Fibroblast of skin of right quadriceps (primary cell): Measurements from ENCODE around the gene RBMS3.
"Not testable (repeated sequence)": the region's sequence is repeated elsewhere in the genome, so short reads cannot be mapped to it uniquely, and the experiment has no call there.

Experiments used
- DNase-seq: peaks from one replicate; pipeline ENCODE4 v3.0.0-alpha.2; 2013

Gene RBMS3

GRCh38 chr3:29757054-29757777, 476.3 kb downstream of the RBMS3 start:
- peak; percentile 61 for DNase-seq

DNA sequence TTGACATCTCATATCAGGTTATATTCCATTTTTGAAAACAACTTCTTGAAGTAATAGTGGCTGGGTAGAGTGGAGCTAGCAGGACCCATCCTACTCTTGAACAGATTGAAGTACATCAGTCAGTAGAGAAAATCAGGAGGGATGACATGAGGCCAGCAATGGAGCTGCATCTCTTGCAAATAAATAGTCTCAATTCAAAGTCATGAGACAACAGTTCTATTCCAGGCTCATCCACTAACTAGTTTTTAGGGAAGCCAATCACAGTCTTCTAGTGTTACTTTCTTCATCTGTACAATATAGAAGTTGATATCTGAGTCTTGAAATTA, 477.2 kb downstream of the RBMS3 start:
- no peak for DNase-seq

- peak; percentile 91 for DNase-seq
Measured at GRCh38 chr3:29758434-29759322, 477.8 kb downstream of the RBMS3 start.

DNA sequence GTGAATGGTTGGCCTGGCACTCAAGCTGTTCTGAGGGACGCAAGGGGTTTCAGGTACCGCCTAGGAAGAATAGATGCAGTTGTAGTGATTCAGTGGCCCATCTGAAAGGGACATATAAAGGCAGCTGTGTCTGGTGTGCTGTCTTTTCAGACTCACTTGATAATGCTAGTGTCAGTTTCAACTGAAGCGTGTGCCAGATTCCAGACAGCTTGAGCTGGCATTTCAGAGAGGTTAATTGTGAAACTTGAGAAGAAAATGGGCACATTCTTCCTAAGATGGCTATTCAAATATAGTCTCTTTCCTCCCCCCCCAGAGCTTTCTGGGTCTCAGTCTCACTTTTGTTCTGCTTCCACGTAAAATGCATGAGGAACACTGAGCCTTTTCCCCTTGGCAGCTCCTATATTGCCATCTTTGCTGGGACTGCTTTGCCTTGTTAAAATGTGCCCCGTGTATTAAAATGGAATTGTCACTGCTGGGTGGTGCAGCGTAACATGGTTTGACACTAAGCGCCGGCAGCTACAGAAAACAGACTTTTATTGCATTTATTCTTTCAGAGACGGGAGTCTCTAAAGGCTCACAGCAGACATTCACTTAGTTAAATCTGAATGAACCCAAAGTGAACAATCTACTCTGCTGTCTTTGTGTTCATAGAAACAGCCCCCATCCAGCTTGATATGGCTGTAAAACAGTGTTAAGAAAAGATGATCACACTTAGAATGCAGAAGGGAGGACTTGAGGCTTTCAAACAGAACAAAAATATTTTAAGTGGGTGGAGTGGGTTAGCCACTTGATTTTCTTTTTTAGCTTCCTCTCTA, 478.7 kb downstream of the RBMS3 start:
- DNase-seq, result peak; percentile 29

DNA sequence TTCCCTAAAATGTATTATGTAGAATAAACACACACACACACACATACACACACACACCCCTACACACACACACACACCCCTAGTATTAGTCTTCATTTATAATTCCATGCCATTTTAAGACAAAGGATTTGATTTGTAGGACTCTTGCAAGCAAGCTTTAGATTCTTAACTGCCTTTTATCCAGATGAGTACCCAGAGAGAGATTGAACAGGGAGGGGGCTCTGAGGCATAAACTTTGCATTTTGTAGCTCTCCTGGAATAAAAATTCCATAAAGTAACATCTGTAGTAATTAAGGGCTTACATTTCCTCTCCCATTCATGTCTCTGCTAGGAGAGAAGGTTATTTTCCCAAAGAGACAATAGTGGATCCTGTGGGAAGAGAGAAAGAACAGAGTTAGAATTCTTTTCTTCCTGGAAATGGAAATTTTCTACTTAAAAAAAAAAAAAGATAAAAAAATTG, 479.4 kb downstream of the RBMS3 start:
- no peak for DNase-seq

- DNase-seq, result no peak
Measured at GRCh38 chr3:29761517-29761916, 480.6 kb downstream of the RBMS3 start.

- peak; percentile 28 for DNase-seq
Measured at GRCh38 chr3:29763115-29763514, 482.2 kb downstream of the RBMS3 start.

GRCh38 chr3:29764041-29764440, 483.2 kb downstream of the RBMS3 start:
- DNase-seq, result peak; percentile 96

DNA sequence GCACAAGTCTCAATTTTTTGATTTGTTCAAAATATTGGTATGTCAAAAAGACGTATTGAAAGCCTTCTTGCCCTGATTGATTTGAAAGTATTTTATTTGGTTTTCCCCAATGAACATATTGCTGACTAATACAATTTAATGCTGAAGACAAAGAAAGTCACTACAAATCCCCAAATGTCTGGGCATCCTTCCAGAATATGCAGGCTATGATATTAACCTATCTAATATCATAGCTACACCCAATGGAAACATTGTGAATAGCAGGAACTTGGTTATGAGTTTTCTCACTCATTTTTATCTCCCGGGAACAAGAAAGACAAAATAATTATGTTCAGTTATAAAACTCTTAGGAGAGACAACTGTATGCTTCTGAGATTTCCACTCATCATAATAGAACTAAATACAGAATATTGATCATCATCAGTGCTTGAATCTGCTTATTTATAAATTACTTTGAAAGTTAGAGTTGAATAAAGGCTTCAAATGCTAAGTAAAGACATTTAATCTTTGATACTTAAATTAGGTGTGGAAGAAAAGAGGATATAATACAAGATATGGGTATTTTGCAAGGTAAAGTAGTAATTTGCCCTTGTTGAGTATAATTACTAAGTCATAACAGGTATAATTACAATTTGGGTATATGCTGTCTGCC, 483.9 kb downstream of the RBMS3 start:
- peak; percentile 94 for DNase-seq

DNA sequence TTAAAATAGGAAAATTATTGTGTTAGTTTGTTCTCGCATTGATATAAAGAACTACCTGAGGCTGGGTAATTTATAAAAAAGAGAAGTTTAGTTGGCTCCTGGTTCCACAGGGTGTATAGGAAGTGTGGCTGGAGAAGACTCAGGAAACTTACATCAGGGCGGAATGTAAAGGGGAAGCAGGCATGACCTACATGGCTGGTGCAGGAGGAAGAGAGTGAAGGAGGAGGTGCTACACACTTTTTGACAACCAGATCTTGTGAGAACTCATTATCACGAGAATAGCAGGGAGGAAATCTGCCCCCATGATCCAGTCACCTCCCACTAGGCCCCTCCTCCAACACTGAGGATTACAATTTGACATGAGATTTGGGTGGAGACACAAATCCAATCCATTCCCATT, 490.7 kb downstream of the RBMS3 start:
- no peak for DNase-seq

GRCh38 chr3:29772436-29772835, 491.6 kb downstream of the RBMS3 start:
- no peak for DNase-seq

DNA sequence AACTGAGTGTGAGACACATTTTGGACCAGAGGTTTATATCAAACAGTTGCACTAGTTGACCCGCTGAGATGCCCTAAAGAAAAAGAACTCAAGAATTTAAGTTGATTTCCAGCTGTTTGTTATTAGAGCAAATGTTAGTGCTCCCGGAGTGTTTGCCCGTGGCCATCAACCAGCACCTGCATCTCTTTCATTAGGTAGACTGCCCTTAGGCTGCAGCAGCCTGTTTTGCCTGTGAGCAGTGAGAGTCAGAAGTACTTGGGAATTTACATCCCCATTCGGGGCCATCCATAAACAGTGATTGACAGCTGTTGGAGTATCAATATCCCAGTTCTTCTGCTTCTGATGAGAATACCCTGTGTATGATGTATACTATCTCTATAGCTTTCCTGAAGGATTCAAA, 492.6 kb downstream of the RBMS3 start:
- no peak for DNase-seq

DNA sequence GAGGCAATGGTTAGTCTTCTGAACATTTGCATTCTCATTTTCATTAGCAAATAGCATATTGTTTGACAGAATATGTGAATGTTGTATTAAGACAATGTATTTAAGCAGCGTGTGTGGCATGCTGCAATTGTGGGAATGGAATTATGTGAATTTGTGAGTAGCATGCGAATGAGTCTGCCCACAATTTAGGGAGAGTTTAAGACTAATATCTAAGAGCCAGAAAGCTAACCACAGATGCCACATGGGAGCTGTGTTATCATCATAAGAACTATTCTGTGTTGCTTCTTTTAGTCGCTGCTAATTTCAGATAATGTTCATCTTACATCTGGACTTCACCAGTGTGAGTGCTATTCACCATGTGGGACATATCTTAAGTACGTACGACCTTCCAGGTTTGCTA, 494.5 kb downstream of the RBMS3 start:
- peak; percentile 69 for DNase-seq

GRCh38 chr3:29777869-29778268, 497.0 kb downstream of the RBMS3 start:
- DNase-seq, result no peak

DNA sequence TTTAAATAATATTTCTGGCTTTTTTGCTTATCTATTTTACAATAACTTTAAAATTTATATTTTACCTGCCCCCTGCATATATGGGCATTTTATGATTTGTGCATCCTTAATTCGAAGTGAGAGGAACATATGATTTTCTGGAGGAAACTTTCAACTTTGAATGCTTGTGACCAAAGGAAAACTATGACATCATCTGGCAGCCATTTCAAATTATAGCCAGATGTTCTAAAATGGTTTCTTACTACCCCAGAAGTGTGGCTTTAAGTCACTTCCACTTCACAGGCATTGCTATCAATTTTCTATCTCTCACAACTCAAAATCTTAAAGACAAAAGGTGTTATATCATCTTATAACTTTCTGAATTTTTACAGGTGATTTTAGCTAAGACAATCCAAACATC, 508.8 kb downstream of the RBMS3 start:
- DNase-seq, result peak; percentile 35

DNA sequence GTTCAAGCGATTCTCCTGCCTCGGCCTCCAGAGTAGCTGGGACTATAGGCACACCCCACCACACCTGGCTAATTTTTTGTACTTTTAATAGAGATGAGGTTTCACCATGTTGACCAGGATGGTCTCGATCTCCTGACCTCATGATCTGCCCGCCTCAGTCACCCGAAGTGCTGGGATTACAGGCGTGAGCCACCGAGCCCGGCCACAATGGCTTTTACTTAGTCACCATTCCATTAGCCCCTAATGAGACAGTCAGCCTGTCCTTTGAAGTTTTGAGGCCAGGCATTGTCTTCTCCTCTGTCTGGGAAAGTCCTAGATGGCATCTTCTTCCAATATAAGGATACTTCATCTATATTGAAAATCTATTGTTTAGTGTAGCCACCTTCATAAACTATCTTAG, 515.9 kb downstream of the RBMS3 start:
- no peak for DNase-seq

GRCh38 chr3:29802057-29802456, 521.2 kb downstream of the RBMS3 start:
- DNase-seq, result no peak

- no peak for DNase-seq
Measured at GRCh38 chr3:29804044-29804443, 523.2 kb downstream of the RBMS3 start.

GRCh38 chr3:29805757-29806156, 524.9 kb downstream of the RBMS3 start:
- DNase-seq, result peak; percentile 26

GRCh38 chr3:29808324-29808723, 527.5 kb downstream of the RBMS3 start:
- DNase-seq, result not testable (repeated sequence)

- peak; percentile 85 for DNase-seq
Measured at GRCh38 chr3:29822071-29822470, 541.2 kb downstream of the RBMS3 start.

DNA sequence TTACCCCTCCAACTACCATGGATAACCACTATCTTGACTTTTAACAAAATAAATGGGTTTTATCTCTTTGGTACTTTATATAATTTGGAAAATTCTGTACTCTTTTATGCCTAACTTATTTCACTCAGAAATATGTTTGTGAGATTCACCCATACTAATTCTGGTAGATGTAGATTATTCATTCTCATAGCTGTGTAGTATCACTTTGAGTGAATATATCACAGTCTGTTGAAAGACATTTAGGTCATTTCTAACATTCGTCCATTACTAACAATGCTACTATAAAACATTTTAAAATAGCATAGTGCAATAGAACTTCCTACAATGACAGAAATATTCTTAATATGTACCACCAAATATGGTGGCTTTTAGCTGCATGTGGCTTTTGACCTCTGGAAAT, 542.4 kb downstream of the RBMS3 start:
- no peak for DNase-seq

DNA sequence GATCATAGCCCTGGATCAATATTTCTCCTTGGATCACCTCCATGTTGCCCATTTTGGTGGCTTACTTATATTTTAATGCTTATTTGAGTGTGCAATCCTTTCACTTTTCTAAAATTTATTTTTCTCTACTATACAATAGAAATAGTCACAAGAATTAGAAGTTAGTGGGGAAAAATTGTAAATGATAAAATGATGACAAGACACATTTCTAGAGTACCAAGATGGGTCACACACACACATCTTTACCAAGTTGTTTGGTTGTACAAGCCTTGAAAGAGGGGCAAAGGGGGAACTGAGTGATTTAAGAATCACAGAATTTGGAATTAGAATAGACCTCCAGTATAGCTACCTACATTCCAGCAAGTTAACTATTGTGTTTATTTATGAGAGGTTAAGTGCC, 545.8 kb downstream of the RBMS3 start:
- DNase-seq, result no peak
